Measurements from ENCODE around the gene MEF2A. TPM values are rescaled to one million over a fixed set of nuclear protein-coding genes. Genes with fewer than 3 reads are reported as not detected.

The MEF2A gene
- total and polyA plus RNA-seq, 10 of the 15 experiments (the other 5 are each of a cell fraction or from before 2014, with no cell fraction given): 7.2 to 46.7 (median 35.9) TPM

DNA sequence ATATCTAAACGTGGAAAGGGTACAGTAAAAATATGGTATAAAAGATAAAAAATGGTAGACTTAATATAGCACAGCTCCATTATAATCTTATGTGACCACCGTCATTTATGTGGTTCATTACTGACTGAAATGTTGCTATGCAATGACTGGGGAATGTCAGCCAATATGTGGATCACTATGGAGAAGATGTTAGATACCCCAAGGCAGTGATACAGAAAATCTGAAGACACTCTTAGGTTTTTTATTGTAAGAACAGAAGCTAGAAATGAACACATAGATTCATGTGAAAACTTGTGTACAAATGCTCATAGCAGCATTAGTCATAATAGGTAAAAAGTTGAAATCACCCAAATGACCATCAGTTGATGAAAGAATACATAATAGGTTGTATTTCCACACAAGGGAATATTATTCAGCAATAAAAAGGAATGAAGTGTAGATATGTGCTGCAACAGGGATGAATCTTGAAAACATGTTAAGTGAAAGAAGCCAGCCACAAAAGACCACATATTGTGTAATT, 18.4 kb downstream of the MEF2A start:
- Histone ChIP-seq H3K4me3 (no peak overlapping the region), H3K27me3 (replicated peaks in 1 of 2; ENCODE audit: control insufficient read depth in 2 of 2, insufficient read depth in 2 of 2, low read length in 1 of 2) (no peaks in the 10 kb centered on the region), H3K9me3 (replicated peaks; ENCODE audit: control insufficient read depth, insufficient read depth, low read length) (peaks cover 21% of the 10 kb centered on the region), H2AFZ (ENCODE audit: control insufficient read depth, low read depth, low read length) (no peak overlapping the region), H3K79me2 (ENCODE audit: control insufficient read depth, insufficient read depth, low read length) (peaks cover 89% of the 10 kb centered on the region), H3K4me1 (ENCODE audit: control insufficient read depth, insufficient read depth, low read length) (no peaks in the 10 kb centered on the region), H3K36me3 (ENCODE audit: control insufficient read depth in 2 of 2, insufficient read depth in 2 of 2, low read length in 1 of 2) (no peaks in the 10 kb centered on the region; a peak in 1 of 4 replicates), H3K9ac (ENCODE audit: control insufficient read depth, insufficient read depth, low read length) (no peak overlapping the region), H4K20me1 (ENCODE audit: control insufficient read depth, insufficient read depth) (no peaks in the 10 kb centered on the region), H3K4me2 (ENCODE audit: control insufficient read depth, insufficient read depth) (no peak overlapping the region), H3K27ac (ENCODE audit: control insufficient read depth, insufficient read depth) (no peak overlapping the region)
- intact Hi-C loops (cut with micrococcal nuclease; ENCODE audit: unreplicated experiment): no loop called here
- no peak for TF ChIP-seq HCFC1 (IDR thresholded peaks at IDR 0.05; ENCODE audit: low read length)
- no peak for TF ChIP-seq MYC (IDR thresholded peaks at IDR 0.05; ENCODE audit: insufficient read depth, insufficient read length, insufficient replicate concordance, low read length, severe bottlenecking)
- TF ChIP-seq PML (IDR thresholded peaks at IDR 0.05; ENCODE audit: low read length): no peak
- TF ChIP-seq MYB (IDR thresholded peaks at IDR 0.05; ENCODE audit: borderline replicate concordance, low read depth, low read length): no peak
- no peak for TF ChIP-seq LARP7 (IDR thresholded peaks at IDR 0.05)
- TF ChIP-seq EZH2 (IDR thresholded peaks at IDR 0.05; ENCODE audit: borderline replicate concordance, control insufficient read depth, low read depth, low read length): no peak
- no peak for TF ChIP-seq CHD1 (IDR thresholded peaks at IDR 0.05; ENCODE audit: low read depth, low read length)
- no peak for TF ChIP-seq ZNF207 (IDR thresholded peaks at IDR 0.05; ENCODE audit: borderline replicate concordance)
- no TSS peak for BruUV-seq (replicated peaks)
- ChIA-PET POLR2A (no interaction called here), SMC1A (ENCODE audit: uncharacterized antibody, unreplicated experiment) (interaction anchor here (1.1 to 4.6 kb wide), 2 partner anchors 16 to 82 kb away, joined by 3 to 24 read pairs; no protein-coding TSS in a partner anchor), RAD21 (ENCODE audit: unreplicated experiment) (interaction anchor here (0.8 kb wide), 1 partner anchor 120 kb away, joined by 3 read pairs; no protein-coding TSS in a partner anchor), CTCF (no interaction called here)
- DNase-seq (ENCODE audit: low read depth, low spot score) (no peak), ATAC-seq (no peak), FAIRE-seq (no peak)
- in situ Hi-C loops (cut with MboI): no loop called here
- 100% methylated on average over 2 of the region's 2 CpGs for WGBS (ENCODE audit: insufficient coverage, insufficient replicate concordance, low lambda C conversion rate, missing lambda C conversion rate)

DNA sequence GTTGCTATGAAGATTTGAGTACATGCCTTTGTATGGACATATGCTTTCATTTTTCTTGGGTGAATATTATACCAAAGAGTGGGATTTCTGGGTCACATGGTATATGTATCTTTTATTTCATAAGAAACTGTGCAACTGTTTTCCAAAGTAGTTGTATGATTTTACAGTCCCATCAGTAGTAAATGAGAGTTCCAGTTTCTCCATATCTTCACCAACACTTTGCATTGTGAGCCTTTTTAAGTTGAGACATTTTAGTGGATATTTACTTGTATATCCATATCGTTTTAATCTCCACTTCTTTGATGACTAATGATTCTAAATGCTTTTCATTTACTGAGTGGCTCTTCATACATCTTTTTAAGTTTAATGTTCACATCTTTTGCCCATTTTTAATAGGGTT, 20.3 kb downstream of the MEF2A start:
- ChIA-PET POLR2A (no interaction called here), CTCF (no interaction called here), SMC1A (ENCODE audit: uncharacterized antibody, unreplicated experiment) (interaction anchor here (1.2 to 1.3 kb wide), 2 partner anchors 19 to 214 kb away, joined by 4 to 5 read pairs; no protein-coding TSS in a partner anchor), RAD21 (ENCODE audit: unreplicated experiment) (no interaction called here)
- H3K36me3 ChIP-seq (ENCODE audit: control insufficient read depth in 2 of 2, insufficient read depth in 2 of 2, low read length in 1 of 2): peaks cover 0 to 3% of the 10 kb centered on the region in 2 experiments; a peak in 1 of 4 replicates
- intact Hi-C loops (cut with micrococcal nuclease; ENCODE audit: unreplicated experiment) (no loop called here), in situ Hi-C loops (cut with MboI) (no loop called here)
- peaks cover 24% of the 10 kb centered on the region for H3K9me3 ChIP-seq (replicated peaks; ENCODE audit: control insufficient read depth, insufficient read depth, low read length)
- FAIRE-seq (no peak), ATAC-seq (no peak), DNase-seq (ENCODE audit: low read depth, low spot score) (no peak)
- H4K20me1 ChIP-seq (ENCODE audit: control insufficient read depth, insufficient read depth): no peaks in the 10 kb centered on the region
- TF ChIP-seq WRNIP1 (IDR thresholded peaks at IDR 0.05; ENCODE audit: borderline replicate concordance, low read depth, low read length): no peak
- no peak for TF ChIP-seq IRF4 (IDR thresholded peaks at IDR 0.05; ENCODE audit: low read depth, low read length)
- no peak for TF ChIP-seq SUPT20H (IDR thresholded peaks at IDR 0.05; ENCODE audit: borderline replicate concordance, control insufficient read depth, low read depth, low read length)
- H3K79me2 ChIP-seq (ENCODE audit: control insufficient read depth, insufficient read depth, low read length): peaks cover 89% of the 10 kb centered on the region
- H3K9ac ChIP-seq (ENCODE audit: control insufficient read depth, insufficient read depth, low read length): no peak overlapping the region
- WGBS (ENCODE audit: insufficient coverage, insufficient replicate concordance, low lambda C conversion rate, missing lambda C conversion rate): 100% methylated on average over 1 of the region's 1 CpG
- no peaks in the 10 kb centered on the region for H3K27me3 ChIP-seq (replicated peaks in 1 of 2; ENCODE audit: control insufficient read depth in 2 of 2, insufficient read depth in 2 of 2, low read length in 1 of 2)
- BruUV-seq (replicated peaks): no TSS peak
- H3K4me2 ChIP-seq (ENCODE audit: control insufficient read depth, insufficient read depth): no peak overlapping the region
- peaks cover 4% of the 10 kb centered on the region for H3K4me1 ChIP-seq (ENCODE audit: control insufficient read depth, insufficient read depth, low read length)
- no peak overlapping the region for H2AFZ ChIP-seq (ENCODE audit: control insufficient read depth, low read depth, low read length)
- no peak overlapping the region for H3K4me3 ChIP-seq
- no peak overlapping the region for H3K27ac ChIP-seq (ENCODE audit: control insufficient read depth, insufficient read depth)
